Activated CD8-positive, alpha-beta T cell treated with anti-CD3 and anti-CD28 coated beads, Interleukin-2, amount 10 ng/mL, durations not matched to agents 7 days and 5 days (primary cell): Measurements from ENCODE around the gene DYNC2H1. TPM values are rescaled to one million over a fixed set of nuclear protein-coding genes. Genes with fewer than 3 reads are reported as not detected.
"Not testable (repeated sequence)": the region's sequence is repeated elsewhere in the genome, so short reads cannot be mapped to it uniquely, and the experiment has no call there.

Experiments used
- ATAC-seq: fragments of 150-1000 bp; cut with Tn5 transposase; one replicate; pipeline ENCODE4 v1.10.0; 2021; ENCODE audit warnings: moderate library complexity
- CTCF ChIA-PET: fragments of 350-600 bp; sonication (Branson Sonifier 250); formaldehyde crosslinking; loops from one replicate; lab custom pipeline; 2021; ENCODE audit warnings: antibody characterized with exemption; lab: Charles Lee
- POLR2A ChIA-PET: fragments of 350-600 bp; sonication (Branson Sonifier 250); formaldehyde crosslinking; loops from one replicate; lab custom pipeline; 2021; ENCODE audit warnings: antibody characterized with exemption; lab: Charles Lee
- DNase-seq: peaks from one replicate; pipeline ENCODE4 v3.0.0-alpha.2; 2020
- H3K27ac Mint-ChIP-seq: one replicate; pipeline ENCODE4 v1.8.0; 2021; ENCODE audit warnings: mild to moderate bottlenecking, mixed read lengths
- H3K27me3 Mint-ChIP-seq: one replicate; pipeline ENCODE4 v1.8.0; 2021; ENCODE audit warnings: low read depth, mixed read lengths
- H3K36me3 Mint-ChIP-seq: one replicate; pipeline ENCODE4 v1.8.0; 2021; ENCODE audit warnings: low read depth, mixed read lengths
- H3K4me1 Mint-ChIP-seq: one replicate; pipeline ENCODE4 v1.8.0; 2021; ENCODE audit warnings: low read depth, mixed read lengths
- H3K4me3 Mint-ChIP-seq: one replicate; pipeline ENCODE4 v1.8.0; 2021; ENCODE audit warnings: mild to moderate bottlenecking, mixed read lengths
- H3K9me3 Mint-ChIP-seq: one replicate; pipeline ENCODE4 v1.8.0; 2022; ENCODE audit warnings: mixed read lengths; ENCODE audit not compliant: insufficient read depth
- total RNA-seq, 2 experiments: library from RNA; stranded (reverse); gene quantifications; one replicate each; pipeline ENCODE4 v1.2.3, GENCODE V29; 2021

DYNC2H1 gene
- total RNA-seq, 2 experiments from 2014 or later, result 1.6 to 1.7 TPM

GRCh38 chr11:103344886-103345285, 235.7 kb downstream of the DYNC2H1 start:
- no peak overlapping the region for H3K4me3 Mint-ChIP-seq
- H3K9me3 Mint-ChIP-seq, result no peaks in the 10 kb centered on the region
- no peaks in the 10 kb centered on the region for H3K4me1 Mint-ChIP-seq
- H3K27ac Mint-ChIP-seq, result no peak overlapping the region
- ATAC-seq (no peak), DNase-seq (no peak)
- CTCF ChIA-PET, result no interaction called here
- POLR2A ChIA-PET, result no interaction called here
- no peaks in the 10 kb centered on the region for H3K27me3 Mint-ChIP-seq
- H3K36me3 Mint-ChIP-seq, result no peaks in the 10 kb centered on the region

- Mint-ChIP-seq H3K4me1 (no peaks in the 10 kb centered on the region), H3K36me3 (no peaks in the 10 kb centered on the region), H3K9me3 (no peaks in the 10 kb centered on the region), H3K4me3 (no peak overlapping the region), H3K27me3 (no peaks in the 10 kb centered on the region), H3K27ac (no peak overlapping the region)
- no peak for ATAC-seq
- CTCF ChIA-PET, result no interaction called here
- no peak for DNase-seq
- POLR2A ChIA-PET, result no interaction called here
Observed at GRCh38 chr11:103349595-103349994, 240.4 kb downstream of the DYNC2H1 start.

- ATAC-seq (no peak), DNase-seq (no peak)
- H3K27me3 Mint-ChIP-seq, result no peaks in the 10 kb centered on the region
- no peaks in the 10 kb centered on the region for H3K4me1 Mint-ChIP-seq
- H3K36me3 Mint-ChIP-seq, result no peaks in the 10 kb centered on the region
- CTCF ChIA-PET, result no interaction called here
- H3K4me3 Mint-ChIP-seq, result no peak overlapping the region
- POLR2A ChIA-PET, result no interaction called here
- H3K27ac Mint-ChIP-seq, result no peak overlapping the region
- H3K9me3 Mint-ChIP-seq, result no peaks in the 10 kb centered on the region
Observed at GRCh38 chr11:103354656-103355055, 245.4 kb downstream of the DYNC2H1 start.

DNA sequence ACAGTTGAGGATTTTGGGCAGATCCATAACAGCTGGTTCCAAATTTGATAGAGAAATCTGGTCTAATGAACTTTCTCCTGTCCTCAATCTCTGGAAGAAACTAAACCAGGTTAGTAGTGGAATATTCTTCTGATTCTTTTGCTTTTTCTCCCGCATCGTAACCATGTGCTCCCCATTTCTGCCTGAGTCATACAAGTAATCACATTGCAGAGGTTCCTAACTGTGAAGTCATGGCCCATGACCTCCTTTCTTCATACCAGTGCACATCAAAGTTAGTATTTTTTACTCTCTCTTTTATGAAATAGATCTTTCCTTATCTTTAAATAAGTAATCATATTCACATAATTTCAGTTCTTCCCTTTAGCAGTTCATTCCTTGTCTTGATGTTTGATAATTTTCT, 249.0 kb downstream of the DYNC2H1 start:
- Mint-ChIP-seq H3K27ac (no peak overlapping the region), H3K4me1 (no peaks in the 10 kb centered on the region), H3K36me3 (no peaks in the 10 kb centered on the region), H3K9me3 (no peaks in the 10 kb centered on the region), H3K4me3 (no peak overlapping the region), H3K27me3 (no peaks in the 10 kb centered on the region)
- CTCF ChIA-PET, result no interaction called here
- POLR2A ChIA-PET, result no interaction called here
- DNase-seq (no peak), ATAC-seq (no peak)

DNA sequence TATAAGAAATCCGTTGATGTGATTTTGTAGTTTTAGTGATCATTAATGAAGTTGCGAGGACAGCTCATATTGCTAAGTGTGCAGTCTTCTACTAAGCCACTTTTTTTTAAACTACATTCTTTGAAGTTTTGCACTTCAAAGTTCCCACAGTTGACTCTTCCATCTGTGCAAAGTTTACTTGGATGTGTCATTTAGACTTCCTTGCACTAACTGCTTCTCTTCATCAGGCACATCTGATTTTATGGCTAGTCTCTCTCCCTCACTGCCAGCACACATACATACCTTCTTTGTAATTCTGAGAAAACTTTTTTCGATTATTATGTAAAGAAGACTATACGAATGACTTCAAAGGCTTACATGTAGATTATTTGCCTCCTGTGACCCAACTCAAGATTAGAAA, 250.0 kb downstream of the DYNC2H1 start:
- POLR2A ChIA-PET, result interaction anchor here (0.6 kb wide), 1 partner anchor 45 kb away, joined by 7 read pairs; no protein-coding TSS in a partner anchor
- no peaks in the 10 kb centered on the region for H3K9me3 Mint-ChIP-seq

GRCh38 chr11:103364687-103365086, 255.5 kb downstream of the DYNC2H1 start:
- no peaks in the 10 kb centered on the region for H3K27me3 Mint-ChIP-seq
- no peaks in the 10 kb centered on the region for H3K4me1 Mint-ChIP-seq
- ATAC-seq, result no peak
- no peak overlapping the region for H3K4me3 Mint-ChIP-seq
- H3K36me3 Mint-ChIP-seq, result no peaks in the 10 kb centered on the region
- no peak overlapping the region for H3K27ac Mint-ChIP-seq
- no peak for DNase-seq
- no peaks in the 10 kb centered on the region for H3K9me3 Mint-ChIP-seq
- ChIA-PET CTCF (no interaction called here), POLR2A (no interaction called here)

More for the DNA sequence above, 250.0 kb downstream of the DYNC2H1 start:
- H3K27ac Mint-ChIP-seq, result no peak overlapping the region
- no peaks in the 10 kb centered on the region for H3K4me1 Mint-ChIP-seq
- H3K27me3 Mint-ChIP-seq, result no peaks in the 10 kb centered on the region
- no peak for ATAC-seq
- CTCF ChIA-PET, result no interaction called here
- no peaks in the 10 kb centered on the region for H3K36me3 Mint-ChIP-seq
- no peak for DNase-seq
- no peak overlapping the region for H3K4me3 Mint-ChIP-seq

GRCh38 chr11:103367650-103368049, 258.4 kb downstream of the DYNC2H1 start:
- Mint-ChIP-seq H3K27ac (no peak overlapping the region), H3K27me3 (no peaks in the 10 kb centered on the region), H3K4me3 (no peak overlapping the region), H3K36me3 (no peaks in the 10 kb centered on the region), H3K4me1 (no peaks in the 10 kb centered on the region), H3K9me3 (no peaks in the 10 kb centered on the region)
- POLR2A ChIA-PET, result no interaction called here
- CTCF ChIA-PET, result no interaction called here
- DNase-seq, result no peak
- no peak for ATAC-seq

GRCh38 chr11:103368145-103368544, 258.9 kb downstream of the DYNC2H1 start:
- POLR2A ChIA-PET, result no interaction called here
- no peaks in the 10 kb centered on the region for H3K9me3 Mint-ChIP-seq
- H3K27ac Mint-ChIP-seq, result no peak overlapping the region
- DNase-seq, result no peak
- no peak overlapping the region for H3K4me3 Mint-ChIP-seq
- H3K4me1 Mint-ChIP-seq, result no peaks in the 10 kb centered on the region
- CTCF ChIA-PET, result no interaction called here
- no peak for ATAC-seq
- no peaks in the 10 kb centered on the region for H3K36me3 Mint-ChIP-seq
- H3K27me3 Mint-ChIP-seq, result no peaks in the 10 kb centered on the region

DNA sequence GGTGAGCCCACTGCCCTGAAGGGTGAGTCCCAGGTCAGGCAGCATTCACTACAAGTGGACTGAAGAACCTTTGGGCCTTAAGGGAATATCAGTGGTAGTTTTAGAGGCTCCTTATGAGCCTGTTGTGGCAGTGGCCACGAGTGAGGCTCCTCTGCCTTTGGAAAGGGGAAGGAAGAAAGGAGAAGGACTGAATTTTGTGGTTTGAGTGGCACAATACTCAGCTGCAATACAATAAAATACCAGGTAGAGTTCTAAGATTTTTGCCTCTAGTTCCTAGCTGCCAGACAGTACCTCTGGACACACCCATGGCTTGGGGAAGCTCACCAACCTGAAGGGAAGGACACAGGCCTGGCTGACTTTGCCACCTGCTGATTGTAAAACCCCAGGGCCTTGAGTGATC, 260.9 kb downstream of the DYNC2H1 start:
- ChIA-PET CTCF (no interaction called here), POLR2A (no interaction called here)
- Mint-ChIP-seq H3K9me3 (no peaks in the 10 kb centered on the region), H3K27me3 (no peaks in the 10 kb centered on the region), H3K27ac (no peak overlapping the region), H3K4me1 (no peaks in the 10 kb centered on the region), H3K4me3 (no peak overlapping the region), H3K36me3 (no peaks in the 10 kb centered on the region)
- DNase-seq (no peak), ATAC-seq (no peak)

- ChIA-PET POLR2A (no interaction called here), CTCF (no interaction called here)
- Mint-ChIP-seq H3K9me3 (no peaks in the 10 kb centered on the region), H3K4me3 (no peak overlapping the region), H3K27me3 (no peaks in the 10 kb centered on the region), H3K4me1 (no peaks in the 10 kb centered on the region), H3K36me3 (no peaks in the 10 kb centered on the region), H3K27ac (no peak overlapping the region)
- no peak for ATAC-seq
- DNase-seq, result no peak
Observed at GRCh38 chr11:103372906-103373305, 263.7 kb downstream of the DYNC2H1 start.

DNA sequence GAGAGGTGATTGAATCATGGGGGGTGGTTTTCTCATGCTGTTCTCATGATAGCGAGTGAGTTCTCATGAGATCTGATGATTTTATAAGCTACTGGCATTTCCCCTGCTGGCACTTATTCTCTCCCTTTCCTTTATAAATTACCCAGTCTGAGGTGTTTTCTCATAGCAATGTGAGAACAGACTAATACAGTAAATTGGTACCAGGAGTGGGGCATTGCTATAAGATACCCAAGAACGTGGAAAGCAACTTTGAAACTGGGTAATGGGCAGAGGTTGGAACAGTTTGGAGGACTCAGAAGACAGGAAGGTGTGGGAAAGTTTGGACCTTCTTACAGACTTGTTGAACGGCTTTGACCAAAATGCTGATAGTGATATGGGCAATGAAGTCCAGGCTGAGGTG, 265.0 kb downstream of the DYNC2H1 start:
- H3K9me3 Mint-ChIP-seq, H3K27me3 Mint-ChIP-seq, H3K36me3 Mint-ChIP-seq, H3K27ac Mint-ChIP-seq, DNase-seq, H3K4me3 Mint-ChIP-seq, POLR2A ChIA-PET, CTCF ChIA-PET, ATAC-seq, H3K4me1 Mint-ChIP-seq: not testable (repeated sequence)

DNA sequence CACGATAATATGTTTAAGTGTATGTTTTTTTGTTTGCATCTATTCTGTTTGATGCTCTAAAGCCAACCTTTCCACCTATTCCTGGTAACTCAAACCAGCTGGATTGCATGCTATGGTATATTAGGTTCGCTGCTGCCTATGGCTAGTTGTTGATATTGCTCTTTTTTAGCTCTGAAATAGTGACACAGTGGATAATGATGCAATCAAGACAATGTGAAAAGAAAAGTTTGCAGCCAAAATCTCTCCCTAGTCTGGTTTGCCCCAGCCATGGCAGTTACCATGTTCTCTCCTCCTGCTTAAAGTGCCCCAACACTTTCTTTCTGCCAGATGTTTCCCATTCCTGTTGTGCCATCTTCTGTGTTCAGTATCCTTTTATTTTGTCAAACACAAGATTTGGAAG, 269.7 kb downstream of the DYNC2H1 start:
- H3K9me3 Mint-ChIP-seq, result no peaks in the 10 kb centered on the region
- ChIA-PET CTCF (no interaction called here), POLR2A (no interaction called here)
- DNase-seq (no peak), ATAC-seq (no peak)
- no peak overlapping the region for H3K4me3 Mint-ChIP-seq
- no peaks in the 10 kb centered on the region for H3K36me3 Mint-ChIP-seq
- H3K27ac Mint-ChIP-seq, result no peak overlapping the region
- H3K27me3 Mint-ChIP-seq, result no peaks in the 10 kb centered on the region
- no peaks in the 10 kb centered on the region for H3K4me1 Mint-ChIP-seq

DNA sequence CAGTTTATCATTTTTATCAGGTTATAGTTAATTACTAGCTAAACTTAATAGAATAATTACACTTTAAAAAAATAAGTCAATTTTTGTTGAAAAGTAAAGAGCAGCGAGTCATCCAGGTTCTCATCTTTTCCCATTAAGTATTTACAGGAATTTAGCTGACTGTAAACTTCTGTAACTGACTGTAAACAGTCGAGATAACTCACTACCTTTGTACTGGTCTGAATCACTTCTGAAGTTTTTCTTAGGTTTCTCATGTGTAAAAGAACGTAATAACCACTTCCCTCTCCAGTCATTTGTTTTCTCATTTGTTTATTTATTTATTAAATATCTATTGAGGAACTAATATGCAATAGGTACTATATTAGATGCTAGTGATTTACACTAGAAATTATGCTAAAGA, 270.8 kb downstream of the DYNC2H1 start:
- ChIA-PET CTCF (no interaction called here), POLR2A (no interaction called here)
- no peaks in the 10 kb centered on the region for H3K4me1 Mint-ChIP-seq
- ATAC-seq (no peak), DNase-seq (no peak)
- no peaks in the 10 kb centered on the region for H3K27me3 Mint-ChIP-seq
- H3K27ac Mint-ChIP-seq, result no peak overlapping the region
- no peak overlapping the region for H3K4me3 Mint-ChIP-seq
- H3K9me3 Mint-ChIP-seq, result no peaks in the 10 kb centered on the region
- no peaks in the 10 kb centered on the region for H3K36me3 Mint-ChIP-seq
